PC-9 (cell line): ENCODE data around the gene LIPG. TPM values are rescaled to one million over a fixed set of nuclear protein-coding genes. Genes with fewer than 3 reads are reported as not detected.

Source experiments
- BruUV-seq: library from RNA; stranded (reverse); fragments of 400-500 nt; replicated peaks from 2 replicates; lab custom pipeline; 2021; lab: Mats Ljungman, UMichigan
- CTCF ChIA-PET: fragments of 300-600 bp; sonication (Branson Sonifier 250); formaldehyde crosslinking; loops from one replicate; lab custom pipeline; 2022; ENCODE audit warnings: antibody characterized with exemption; lab: Charles Lee
- POLR2A ChIA-PET: fragments of 300-600 bp; sonication (Branson Sonifier 250); formaldehyde crosslinking; loops from one replicate; lab custom pipeline; 2022; ENCODE audit warnings: antibody characterized with exemption; ENCODE audit not compliant: unreplicated experiment; lab: Charles Lee
- DNase-seq, 2 experiments: peaks; one replicate each; pipeline versions ENCODE4 v3.0.0 to v3.0.0-alpha.2; 2015 to 2022; ENCODE audit warnings: mixed read lengths in 1 of 2
- H2AFZ ChIP-seq: fragments of 200-600 bp; sonication (generic); 2 replicates; pipeline ENCODE4 v1.8.1; 2017; ENCODE audit warnings: antibody characterized with exemption
- H3F3A ChIP-seq: fragments of 200-600 bp; sonication (generic); 2 replicates; pipeline ENCODE4 v1.8.1; 2017; ENCODE audit warnings: antibody characterized with exemption, mild to moderate bottlenecking, low read depth; ENCODE audit not compliant: insufficient read depth
- H3K27ac ChIP-seq: fragments of 200-600 bp; sonication (generic); 2 replicates; pipeline ENCODE4 v1.6.1; 2016; ENCODE audit warnings: mixed run types
- H3K27me3 ChIP-seq: fragments of 200-600 bp; sonication (generic); 2 replicates; pipeline ENCODE4 v1.6.1; 2016; ENCODE audit warnings: low read depth, mixed run types; ENCODE audit not compliant: insufficient read depth
- H3K36me3 ChIP-seq: fragments of 200-600 bp; sonication (generic); 2 replicates; pipeline ENCODE4 v1.6.1; 2016; ENCODE audit warnings: low read depth, mixed run types
- H3K4me1 ChIP-seq: fragments of 200-600 bp; sonication (generic); replicated peaks from 2 replicates; pipeline ENCODE4 v1.6.1; 2016; ENCODE audit warnings: mixed run types; ENCODE audit not compliant: insufficient read depth
- H3K4me2 ChIP-seq: fragments of 200-600 bp; sonication (generic); 2 replicates; pipeline ENCODE4 v1.6.1; 2017; ENCODE audit warnings: mixed run types
- H3K4me3 ChIP-seq: fragments of 200-600 bp; sonication (generic); 2 replicates; pipeline ENCODE4 v1.6.1; 2016; ENCODE audit warnings: mixed run types
- H3K79me2 ChIP-seq: fragments of 200-600 bp; sonication (generic); 2 replicates; pipeline ENCODE4 v1.6.1; 2017; ENCODE audit warnings: low read depth, mixed run types
- H3K9me2 ChIP-seq: fragments of 200-600 bp; sonication (generic); 2 replicates; pipeline ENCODE4 v1.8.1; 2017; ENCODE audit warnings: mild to moderate bottlenecking; ENCODE audit not compliant: insufficient read depth
- H3K9me3 ChIP-seq: fragments of 200-600 bp; sonication (generic); 2 replicates; pipeline ENCODE4 v1.8.1; 2016; ENCODE audit warnings: low read depth; ENCODE audit not compliant: insufficient read depth
- H4K20me1 ChIP-seq: fragments of 200-600 bp; sonication (generic); 2 replicates; pipeline ENCODE4 v1.8.1; 2017; ENCODE audit not compliant: insufficient read depth
- CTCF ChIP-seq: fragments of 200-600 bp; sonication (generic); conservative IDR thresholded peaks from 2 replicates; pipeline ENCODE4 v1.6.1; 2017; ENCODE audit warnings: mixed run types, antibody characterized with exemption, mild to moderate bottlenecking, moderate library complexity
- EZH2 ChIP-seq: fragments of 200-600 bp; sonication (generic); IDR thresholded peaks from 2 replicates; pipeline ENCODE4 v1.8.0; 2017; ENCODE audit warnings: antibody characterized with exemption, low read depth
- intact Hi-C: fragments of 100-400 bp; cut with micrococcal nuclease; formaldehyde crosslinking; loops from one replicate; pipeline ENCODE4 v1.10.0; 2022; ENCODE audit not compliant: unreplicated experiment
- total RNA-seq: library from RNA; stranded (reverse); gene quantifications from 2 replicates; pipeline ENCODE4 v1.2.3, GENCODE V29; 2021

Gene LIPG
- total RNA-seq, 1 experiment from 2014 or later = 30.9 TPM

GRCh38 chr18:49588171-49588570, 26.3 kb downstream of the LIPG start:
- no TSS peak for BruUV-seq
- no peak for TF ChIP-seq CTCF
- TF ChIP-seq EZH2 = no peak
- POLR2A ChIA-PET = no interaction called here

GRCh38 chr18:49588971-49589370, 27.1 kb downstream of the LIPG start:
- Histone ChIP-seq H4K20me1 (no peaks in the 10 kb centered on the region), H3K9me2 (no peaks in the 10 kb centered on the region), H3F3A (no peaks in the 10 kb centered on the region; the same call in 1 of the 2 replicates), H3K27me3 (no peaks in the 10 kb centered on the region), H2AFZ (no peak overlapping the region), H3K4me1 (no peaks in the 10 kb centered on the region), H3K4me2 (no peak overlapping the region), H3K4me3 (no peak overlapping the region), H3K36me3 (peaks cover 6% of the 10 kb centered on the region; the same call in 1 of the 2 replicates), H3K9me3 (no peaks in the 10 kb centered on the region), H3K79me2 (no peaks in the 10 kb centered on the region), H3K27ac (no peak overlapping the region)
- ChIA-PET POLR2A (interaction anchor here (0.8 kb wide), 1 partner anchor 1579 kb away, joined by 10 read pairs; no protein-coding TSS in a partner anchor), CTCF (no interaction called here)
- intact Hi-C loops = no loop called here
- TF ChIP-seq CTCF (no peak), EZH2 (no peak)
- DNase-seq = no peak
- BruUV-seq = no TSS peak

More at GRCh38 chr18:49588171-49588570, 26.3 kb downstream of the LIPG start:
- Histone ChIP-seq H3K27me3 (no peaks in the 10 kb centered on the region), H3K79me2 (no peaks in the 10 kb centered on the region), H2AFZ (no peak overlapping the region), H3K9me3 (no peaks in the 10 kb centered on the region), H3F3A (no peaks in the 10 kb centered on the region; the same call in none of the 2 replicates), H3K27ac (no peak overlapping the region), H3K36me3 (peaks cover 9% of the 10 kb centered on the region; the same call in 1 of the 2 replicates), H3K4me2 (no peak overlapping the region), H3K4me3 (no peak overlapping the region), H4K20me1 (no peaks in the 10 kb centered on the region), H3K9me2 (no peaks in the 10 kb centered on the region), H3K4me1 (no peaks in the 10 kb centered on the region)
- DNase-seq = no peak
- CTCF ChIA-PET = no interaction called here
- intact Hi-C loops = no loop called here

GRCh38 chr18:49590608-49591007, 28.8 kb downstream of the LIPG start:
- H3K27ac ChIP-seq = no peak overlapping the region
- ChIA-PET CTCF (no interaction called here), POLR2A (interaction anchor here (0.6 kb wide), 1 partner anchor 121 kb away, joined by 3 read pairs; no protein-coding TSS in a partner anchor)
- intact Hi-C loops = no loop called here
- no peaks in the 10 kb centered on the region for H3K9me2 ChIP-seq
- no peaks in the 10 kb centered on the region for H3K9me3 ChIP-seq
- H3K36me3 ChIP-seq = peaks cover 4% of the 10 kb centered on the region; the same call in 1 of the 2 replicates
- H2AFZ ChIP-seq = no peak overlapping the region
- no peaks in the 10 kb centered on the region for H3K27me3 ChIP-seq
- DNase-seq = no peak
- BruUV-seq = no TSS peak
- H3K4me3 ChIP-seq = no peak overlapping the region
- H4K20me1 ChIP-seq = no peaks in the 10 kb centered on the region
- no peaks in the 10 kb centered on the region for H3K4me1 ChIP-seq
- no peak for TF ChIP-seq EZH2
- no peak for TF ChIP-seq CTCF
- no peaks in the 10 kb centered on the region for H3K79me2 ChIP-seq
- H3K4me2 ChIP-seq = no peak overlapping the region
- H3F3A ChIP-seq = peaks cover 7% of the 10 kb centered on the region; the same call in 1 of the 2 replicates
